GM19025 (cell line): Measurements from ENCODE around the gene MPP3.
"Not testable (repeated sequence)": the region's sequence is repeated elsewhere in the genome, so short reads cannot be mapped to it uniquely, and the experiment has no call there.

Source experiments
- ATAC-seq: cut with Tn5 transposase; IDR thresholded peaks from one replicate; pipeline ENCODE4 v1.9.1; 2021; ENCODE audit warnings: mild to moderate bottlenecking, low read depth, moderate library complexity; ENCODE audit not compliant: unreplicated experiment

MPP3 gene

DNA sequence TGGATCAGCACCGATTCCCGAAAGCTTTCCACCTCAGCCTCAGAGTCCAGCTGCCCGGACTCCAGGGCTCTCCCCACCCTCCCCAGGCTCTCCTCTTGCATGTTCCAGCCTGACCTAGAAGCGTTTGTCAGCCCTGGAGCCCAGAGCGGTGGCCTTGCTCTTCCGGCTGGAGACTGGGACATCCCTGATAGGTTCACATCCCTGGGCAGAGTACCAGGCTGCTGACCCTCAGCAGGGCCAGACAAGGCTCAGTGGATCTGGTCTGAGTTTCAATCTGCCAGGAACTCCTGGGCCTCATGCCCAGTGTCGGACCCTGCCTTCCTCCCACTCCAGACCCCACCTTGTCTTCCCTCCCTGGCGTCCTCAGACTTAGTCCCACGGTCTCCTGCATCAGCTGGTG lies 29.0 kb upstream of the MPP3 start:
- no peak for ATAC-seq

GRCh38 chr17:43860927-43861622 lies 28.1 kb upstream of the MPP3 start:
- no peak for ATAC-seq

DNA sequence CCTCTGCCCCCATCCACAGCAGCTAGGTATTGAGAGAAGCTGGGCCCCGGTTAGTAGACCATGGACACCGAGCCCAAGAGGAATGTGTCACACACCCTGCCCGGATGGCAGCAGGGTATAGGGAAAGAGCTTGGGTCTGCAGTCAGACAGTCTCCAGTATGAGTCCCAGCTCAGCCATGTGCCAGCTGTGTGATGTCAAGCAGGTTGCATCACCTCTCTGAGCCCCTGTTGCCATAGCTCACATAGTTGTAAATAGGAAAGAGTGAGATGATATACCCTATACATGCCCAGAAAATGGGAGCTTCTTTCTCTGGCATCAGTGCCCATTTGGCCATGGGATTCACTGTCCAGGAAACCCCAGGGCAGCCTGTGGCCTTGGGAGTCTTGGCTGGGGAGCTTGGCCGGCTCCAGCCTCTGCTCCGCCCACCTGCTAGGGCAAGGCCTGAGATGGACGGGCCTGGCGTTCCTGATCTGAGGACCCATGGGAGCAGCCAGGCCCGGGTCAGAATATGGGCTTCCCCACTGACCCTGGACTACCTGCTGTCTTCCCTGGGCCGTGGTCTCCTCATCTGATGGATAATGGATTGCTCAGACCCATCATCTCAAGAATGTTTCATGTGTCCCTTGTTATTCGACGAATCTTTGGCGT lies 27.3 kb upstream of the MPP3 start:
- no peak for ATAC-seq

GRCh38 chr17:43857957-43858600 lies 25.1 kb upstream of the MPP3 start:
- ATAC-seq, result no peak

DNA sequence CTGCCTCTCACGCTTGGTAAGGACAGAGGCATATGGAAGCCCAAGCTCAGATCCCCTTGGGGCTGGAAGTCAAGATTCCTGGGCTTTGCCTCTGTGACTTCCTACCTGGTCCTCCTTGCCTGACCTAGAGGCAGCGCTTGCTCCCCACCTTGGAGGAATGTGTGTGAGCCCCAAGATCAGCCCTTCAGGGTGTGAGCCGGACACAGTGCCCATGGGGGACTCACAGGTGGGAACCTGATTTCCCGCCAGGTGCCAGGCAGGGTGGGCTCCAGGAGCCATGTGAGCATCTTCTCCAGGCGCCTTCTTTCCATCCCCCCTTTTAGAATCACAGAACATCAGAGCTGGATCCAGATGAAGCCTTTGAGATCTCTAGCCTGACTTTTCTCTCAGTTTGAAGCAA lies 24.2 kb upstream of the MPP3 start:
- ATAC-seq, result no peak

DNA sequence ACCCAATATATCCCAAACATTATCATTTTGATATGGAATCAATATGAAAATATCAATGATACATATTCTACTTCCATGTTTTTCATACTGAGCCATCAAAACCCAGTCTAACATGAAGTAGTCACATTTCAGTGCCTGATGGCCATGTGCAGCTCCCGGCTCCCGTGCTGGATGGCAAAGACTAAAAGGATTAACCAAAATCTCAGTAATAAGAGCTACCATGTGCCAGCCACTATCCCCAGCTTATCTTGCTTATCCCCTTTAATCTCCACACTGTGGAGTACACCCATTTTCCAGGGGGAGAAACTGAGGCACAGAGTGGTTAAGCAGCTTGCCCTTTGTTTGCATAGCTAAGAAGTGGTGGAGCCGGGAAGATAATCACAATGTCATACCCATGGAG lies 23.2 kb upstream of the MPP3 start:
- ATAC-seq, result no peak

DNA sequence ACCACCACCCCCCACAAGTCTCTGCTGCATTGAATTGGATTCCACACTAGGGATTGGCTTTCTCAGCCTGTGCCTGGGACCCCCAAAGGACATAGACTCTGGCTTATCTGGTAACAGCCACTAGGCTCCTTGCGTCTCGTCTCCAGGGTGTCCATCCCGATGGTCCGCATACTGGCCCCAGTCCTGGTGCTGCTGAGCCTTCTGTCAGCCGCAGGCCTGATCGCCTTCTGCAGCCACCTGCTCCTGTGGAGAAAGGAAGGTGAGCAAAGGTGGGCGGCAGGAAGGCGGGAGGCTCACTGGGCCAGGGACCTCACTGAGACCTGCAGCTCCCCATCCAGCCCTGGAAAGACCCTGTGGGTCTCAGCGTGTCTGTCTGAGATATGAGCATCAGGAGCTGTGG lies 22.1 kb upstream of the MPP3 start:
- no peak for ATAC-seq

DNA sequence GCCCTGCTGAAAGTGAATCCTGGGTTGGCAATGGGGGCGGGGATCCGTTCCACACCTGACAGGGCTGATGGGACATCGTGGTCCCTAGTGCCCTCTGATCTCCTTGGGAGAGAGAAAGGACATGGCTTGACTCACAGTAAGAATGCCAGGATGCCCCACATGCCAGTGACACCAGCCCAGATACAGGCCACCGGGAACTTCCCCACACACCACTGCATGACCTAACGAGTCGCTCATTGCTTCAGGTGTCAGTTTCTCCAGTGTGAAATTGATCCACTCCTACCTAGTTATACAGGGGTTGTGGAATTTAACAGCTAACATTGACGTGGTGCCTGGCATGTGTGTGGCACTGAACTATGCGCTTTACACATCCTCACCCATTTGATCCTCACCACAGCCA lies 21.6 kb upstream of the MPP3 start:
- ATAC-seq, result no peak

DNA sequence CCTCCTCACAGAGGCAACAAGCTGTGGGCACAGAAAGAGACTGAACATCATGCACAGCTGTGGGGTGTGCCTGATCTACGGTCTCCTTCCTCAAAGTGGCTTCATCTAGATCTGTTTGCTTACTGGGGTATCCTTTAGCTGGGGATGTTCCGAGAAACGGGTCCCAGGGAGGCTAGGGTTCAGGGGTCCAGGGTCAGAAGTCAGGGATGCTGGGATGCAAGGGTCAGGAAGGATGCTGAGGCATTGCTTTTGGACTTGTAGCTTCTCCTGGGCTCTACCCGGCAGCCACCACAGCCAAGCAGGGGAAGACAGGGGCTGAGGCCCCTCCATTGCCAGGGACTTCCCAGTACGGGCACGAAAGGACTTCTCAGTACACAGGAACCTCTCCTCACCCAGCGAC lies 20.6 kb upstream of the MPP3 start:
- ATAC-seq, result no peak

GRCh38 chr17:43852571-43852970 lies 19.6 kb upstream of the MPP3 start:
- ATAC-seq, result no peak

DNA sequence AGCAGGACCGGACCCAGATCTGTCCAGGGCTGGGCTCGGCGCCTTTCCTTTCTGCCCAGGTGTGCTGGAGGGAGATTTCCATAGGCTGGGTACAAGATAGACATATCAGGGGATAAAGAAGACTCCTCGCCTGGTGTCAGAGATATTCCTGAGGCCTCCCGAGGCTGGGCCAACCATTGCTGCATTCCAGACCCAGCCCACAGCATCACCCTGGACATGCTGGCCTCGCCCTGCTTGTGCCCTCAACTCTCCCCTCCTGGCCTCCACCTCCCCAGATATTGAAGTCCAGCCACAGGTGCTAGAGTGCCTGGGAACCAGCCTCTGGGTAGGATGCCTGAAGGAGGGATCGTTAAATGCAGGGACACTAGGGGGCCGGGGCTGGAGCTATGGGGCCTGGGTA lies 16.2 kb upstream of the MPP3 start:
- ATAC-seq, result no peak

DNA sequence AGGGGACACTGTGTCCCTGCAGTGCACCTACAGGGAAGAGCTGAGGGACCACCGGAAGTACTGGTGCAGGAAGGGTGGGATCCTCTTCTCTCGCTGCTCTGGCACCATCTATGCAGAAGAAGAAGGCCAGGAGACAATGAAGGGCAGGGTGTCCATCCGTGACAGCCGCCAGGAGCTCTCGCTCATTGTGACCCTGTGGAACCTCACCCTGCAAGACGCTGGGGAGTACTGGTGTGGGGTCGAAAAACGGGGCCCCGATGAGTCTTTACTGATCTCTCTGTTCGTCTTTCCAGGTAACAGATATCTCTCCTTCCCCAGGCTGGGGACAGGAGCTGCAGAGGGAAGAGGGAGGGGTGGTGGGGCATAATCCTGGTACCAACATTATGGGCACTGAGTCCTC lies 15.7 kb upstream of the MPP3 start:
- ATAC-seq, result no peak

DNA sequence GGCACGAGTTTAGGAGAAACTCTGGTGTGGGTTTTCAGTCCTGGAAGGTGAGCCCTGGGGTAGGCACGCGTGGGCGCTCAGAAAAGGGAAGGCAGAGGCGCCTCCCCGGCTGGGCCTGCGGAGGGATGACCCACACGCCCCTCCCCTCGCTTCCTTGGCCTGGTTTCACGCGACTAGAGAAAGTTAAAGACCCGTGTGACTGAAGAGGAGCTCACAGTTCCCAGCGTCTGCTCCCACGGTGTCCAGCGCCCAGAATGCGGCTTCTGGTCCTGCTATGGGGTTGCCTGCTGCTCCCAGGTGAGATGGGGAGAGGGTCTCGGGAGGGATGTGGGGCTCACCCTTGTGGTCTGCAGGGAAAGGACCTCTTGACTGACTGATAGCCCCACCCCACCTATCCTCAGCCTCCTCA lies 14.0 kb upstream of the MPP3 start, which contains the start of gene CD300LG:
Gene CD300LG, plus strand, starts transcription at position 214 of the 409 bp plus-strand sequence. Its CDS starts 41 bp downstream, at position 255.
- no peak for ATAC-seq

- ATAC-seq, result no peak
Observed at GRCh38 chr17:43846221-43846712, 13.3 kb upstream of the MPP3 start.

DNA sequence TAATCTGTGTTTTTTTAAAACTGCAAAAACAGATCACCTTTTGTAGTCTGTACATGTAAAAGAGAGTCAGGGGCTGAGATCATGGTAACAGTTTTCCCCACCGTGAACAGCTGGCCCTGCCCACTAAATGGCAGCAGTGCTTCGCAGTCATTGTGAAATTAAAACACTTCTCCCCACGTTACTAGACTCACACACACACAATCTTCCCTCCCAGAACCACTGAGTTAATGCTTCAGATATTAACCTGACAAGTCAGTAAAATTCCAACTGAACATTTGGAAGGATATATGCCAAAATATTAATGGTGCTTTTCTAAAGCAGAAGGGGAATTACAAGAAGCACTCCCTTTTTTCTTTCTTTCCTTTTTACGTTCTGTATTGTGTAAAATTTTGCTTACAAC lies 12.8 kb upstream of the MPP3 start:
- ATAC-seq, result no peak

- no peak for ATAC-seq
Observed at GRCh38 chr17:43844241-43844640, 11.3 kb upstream of the MPP3 start.

DNA sequence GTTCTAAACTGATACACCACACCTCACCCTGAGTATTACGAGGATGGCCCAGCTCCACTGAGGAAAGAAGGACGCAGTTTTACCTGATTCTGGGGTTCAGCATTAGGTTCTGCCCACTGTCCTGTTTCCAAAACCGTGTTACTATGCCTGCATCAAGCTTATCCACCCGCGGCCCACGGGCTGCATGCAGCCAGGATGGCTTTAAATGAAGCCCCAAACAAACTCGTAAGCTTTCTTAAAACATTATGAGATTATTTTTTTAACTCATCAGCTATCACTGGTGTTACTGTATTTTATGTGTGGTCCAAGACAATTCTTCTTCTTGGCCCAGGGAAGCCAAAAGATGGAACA lies 10.0 kb upstream of the MPP3 start:
- ATAC-seq, result no peak

DNA sequence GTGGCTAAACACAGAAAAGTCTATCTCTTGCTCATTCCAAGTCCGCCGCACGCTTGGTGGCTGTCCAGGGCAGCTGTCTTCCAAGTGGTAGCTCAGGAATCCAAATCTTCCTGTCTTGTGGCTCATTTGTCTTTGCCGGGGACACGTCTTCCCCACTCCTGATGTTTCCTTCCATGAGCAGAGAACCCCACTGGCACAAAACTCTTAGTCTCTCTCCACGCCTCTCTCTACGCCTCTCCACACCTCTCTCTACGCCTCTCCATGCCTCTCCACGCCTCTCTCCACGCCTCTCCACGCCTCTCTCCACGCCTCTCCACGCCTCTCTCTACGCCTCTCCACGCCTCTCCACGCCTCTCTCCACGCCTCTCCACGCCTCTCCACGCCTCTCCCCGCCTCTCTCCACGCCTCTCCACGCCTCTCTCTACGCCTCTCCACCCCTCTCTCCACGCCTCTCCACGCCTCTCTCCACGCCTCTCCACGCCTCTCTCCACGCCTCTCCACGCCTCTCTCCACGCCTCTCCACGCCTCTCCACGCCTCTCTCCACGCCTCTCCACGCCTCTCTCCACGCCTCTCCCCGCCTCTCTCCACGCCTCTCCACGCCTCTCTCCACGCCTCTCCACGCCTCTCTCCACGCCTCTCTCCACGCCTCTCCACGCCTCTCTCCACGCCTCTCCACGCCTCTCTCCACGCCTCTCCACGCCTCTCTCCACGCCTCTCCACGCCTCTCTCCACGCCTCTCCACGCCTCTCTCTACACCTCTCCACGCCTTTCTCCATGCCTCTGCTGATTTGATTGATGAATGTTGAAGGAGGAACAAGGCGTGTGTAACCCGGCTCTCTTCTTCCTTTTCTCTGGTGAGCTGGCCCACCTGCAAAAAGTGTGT lies 9.4 kb upstream of the MPP3 start:
- not testable (repeated sequence) for ATAC-seq

GRCh38 chr17:43841282-43841681 lies 8.3 kb upstream of the MPP3 start:
- no peak for ATAC-seq

- ATAC-seq, result no peak
Observed at GRCh38 chr17:43840814-43841213, 7.9 kb upstream of the MPP3 start.

DNA sequence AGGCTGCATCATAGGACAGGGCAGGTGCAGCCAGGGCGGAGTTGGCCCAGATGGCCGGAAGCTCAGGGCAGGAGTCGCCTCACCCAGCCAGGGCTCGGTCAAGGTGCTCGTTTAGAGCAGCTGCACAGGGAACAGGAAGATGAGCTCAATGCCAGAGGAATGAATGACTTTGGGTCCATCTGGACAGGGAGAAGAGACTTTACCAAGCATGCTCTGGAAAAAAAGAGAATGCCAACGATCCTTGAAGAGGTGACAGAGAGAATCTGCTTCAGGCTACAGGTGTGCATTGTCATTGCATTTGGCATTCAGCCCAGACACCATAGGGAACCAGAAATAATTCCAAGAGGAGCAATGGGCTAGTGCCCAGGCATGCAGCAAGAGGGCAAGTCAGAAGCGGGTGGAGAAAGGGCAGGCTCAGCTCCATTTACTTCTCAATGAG lies 6.7 kb upstream of the MPP3 start:
- no peak for ATAC-seq
